Upper lobe of left lung (tissue), 4 donors: ENCODE data around the gene ARAP3.

Source experiments
- CTCF ChIP-seq, 6 experiments: fragments of 450-650 bp in 4 of 6; fragments of 200-600 bp in 2 of 6; sonication (generic) in 2 of 6; IDR thresholded peaks; one replicate each; pipeline ENCODE4 v1.5.1; 2016 to 2019; ENCODE audit warnings: antibody characterized with exemption in 6 of 6
- EP300 ChIP-seq, 4 donors: sonication (generic); formaldehyde crosslinking; IDR thresholded peaks; one replicate each; pipeline ENCODE4 v1.5.1; 2017; ENCODE audit warnings: antibody characterized with exemption in 4 of 4, control low read depth in 2 of 4
- POLR2A ChIP-seq, 4 donors: fragments of 450-650 bp; IDR thresholded peaks; one replicate each; pipeline ENCODE4 v1.5.1; 2016 to 2017; ENCODE audit warnings: antibody characterized with exemption in 4 of 4, mild to moderate bottlenecking in 2 of 4
- POLR2AphosphoS5 ChIP-seq, 2 donors: sonication (generic); formaldehyde crosslinking; IDR thresholded peaks; one replicate each; pipeline ENCODE4 v1.5.1; 2017; ENCODE audit warnings: antibody characterized with exemption in 2 of 2

- TF ChIP-seq POLR2AphosphoS5 (IDR thresholded peaks at IDR 0.05): no peak
- TF ChIP-seq EP300 (IDR thresholded peaks at IDR 0.05): no peak
- TF ChIP-seq CTCF (IDR thresholded peaks at IDR 0.05): no peak
- no peak for TF ChIP-seq POLR2A (IDR thresholded peaks at IDR 0.05)
Measured at GRCh38 chr5:141715346-141715905, 33.4 kb upstream of the ARAP3 start.
